AG09309 (cell line): ENCODE measurements around the gene CHTF18.

ENCODE experiments used
- DNase-seq: peaks from one replicate; pipeline ENCODE4 v3.0.0-alpha.2; 2010; ENCODE audit warnings: low read depth
- H3K4me3 ChIP-seq: 2 replicates; pipeline ENCODE4 v1.5.1; 2011; ENCODE audit warnings: mild to moderate bottlenecking, low read depth, low read length, moderate library complexity; ENCODE audit not compliant: control insufficient read depth
- TF ChIP-seq, protein P1 (sequence below): IDR thresholded peaks from 2 replicates; pipeline ENCODE4 v1.5.1; 2011; ENCODE audit warnings: mild to moderate bottlenecking, low read depth, low read length, inconsistent platforms; ENCODE audit not compliant: insufficient read depth, control insufficient read depth; ENCODE audit errors: missing control alignments

CHTF18 gene

DNA sequence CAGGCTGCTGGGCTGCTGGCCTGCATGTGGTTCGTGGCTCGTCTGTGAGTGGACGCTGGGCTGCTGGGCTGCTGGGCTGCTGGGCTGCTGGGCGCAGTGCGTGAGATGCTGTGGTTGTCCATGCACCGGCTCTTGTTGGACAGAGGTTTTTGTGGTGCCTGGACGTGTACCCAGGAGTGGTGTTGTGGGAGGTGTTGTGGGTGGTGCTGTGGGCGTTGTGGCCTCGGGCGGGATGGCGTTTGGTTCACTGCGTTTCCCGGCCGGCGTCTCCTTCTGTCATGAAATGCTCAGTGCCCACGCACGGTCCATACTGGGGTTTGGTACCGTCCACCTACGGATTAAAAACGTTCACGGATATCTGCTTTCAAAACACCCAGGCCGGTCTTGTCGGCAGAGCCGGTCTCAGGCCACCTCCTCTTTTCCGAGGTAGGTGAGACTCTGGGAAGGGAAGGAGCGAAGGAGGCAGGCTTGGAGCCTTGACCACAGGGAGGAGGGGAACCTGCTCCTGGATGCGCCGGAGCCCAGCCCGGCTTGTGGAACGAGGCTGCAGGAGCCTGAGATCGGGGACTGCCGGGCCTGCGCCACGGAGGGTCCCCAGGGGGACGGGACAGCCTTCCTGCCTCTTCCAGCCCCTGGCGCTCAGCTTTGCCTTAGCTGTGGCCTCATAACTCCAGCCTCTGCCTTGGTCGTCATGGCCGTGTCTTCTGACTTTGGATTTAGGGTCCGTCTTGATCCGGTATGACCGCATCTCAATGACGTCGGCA, 41.9 kb downstream of the CHTF18 start:
- no peak overlapping the region for H3K4me3 ChIP-seq
- no peak for DNase-seq
- TF ChIP-seq, protein P1, sequence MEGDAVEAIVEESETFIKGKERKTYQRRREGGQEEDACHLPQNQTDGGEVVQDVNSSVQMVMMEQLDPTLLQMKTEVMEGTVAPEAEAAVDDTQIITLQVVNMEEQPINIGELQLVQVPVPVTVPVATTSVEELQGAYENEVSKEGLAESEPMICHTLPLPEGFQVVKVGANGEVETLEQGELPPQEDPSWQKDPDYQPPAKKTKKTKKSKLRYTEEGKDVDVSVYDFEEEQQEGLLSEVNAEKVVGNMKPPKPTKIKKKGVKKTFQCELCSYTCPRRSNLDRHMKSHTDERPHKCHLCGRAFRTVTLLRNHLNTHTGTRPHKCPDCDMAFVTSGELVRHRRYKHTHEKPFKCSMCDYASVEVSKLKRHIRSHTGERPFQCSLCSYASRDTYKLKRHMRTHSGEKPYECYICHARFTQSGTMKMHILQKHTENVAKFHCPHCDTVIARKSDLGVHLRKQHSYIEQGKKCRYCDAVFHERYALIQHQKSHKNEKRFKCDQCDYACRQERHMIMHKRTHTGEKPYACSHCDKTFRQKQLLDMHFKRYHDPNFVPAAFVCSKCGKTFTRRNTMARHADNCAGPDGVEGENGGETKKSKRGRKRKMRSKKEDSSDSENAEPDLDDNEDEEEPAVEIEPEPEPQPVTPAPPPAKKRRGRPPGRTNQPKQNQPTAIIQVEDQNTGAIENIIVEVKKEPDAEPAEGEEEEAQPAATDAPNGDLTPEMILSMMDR, result no peak

DNA sequence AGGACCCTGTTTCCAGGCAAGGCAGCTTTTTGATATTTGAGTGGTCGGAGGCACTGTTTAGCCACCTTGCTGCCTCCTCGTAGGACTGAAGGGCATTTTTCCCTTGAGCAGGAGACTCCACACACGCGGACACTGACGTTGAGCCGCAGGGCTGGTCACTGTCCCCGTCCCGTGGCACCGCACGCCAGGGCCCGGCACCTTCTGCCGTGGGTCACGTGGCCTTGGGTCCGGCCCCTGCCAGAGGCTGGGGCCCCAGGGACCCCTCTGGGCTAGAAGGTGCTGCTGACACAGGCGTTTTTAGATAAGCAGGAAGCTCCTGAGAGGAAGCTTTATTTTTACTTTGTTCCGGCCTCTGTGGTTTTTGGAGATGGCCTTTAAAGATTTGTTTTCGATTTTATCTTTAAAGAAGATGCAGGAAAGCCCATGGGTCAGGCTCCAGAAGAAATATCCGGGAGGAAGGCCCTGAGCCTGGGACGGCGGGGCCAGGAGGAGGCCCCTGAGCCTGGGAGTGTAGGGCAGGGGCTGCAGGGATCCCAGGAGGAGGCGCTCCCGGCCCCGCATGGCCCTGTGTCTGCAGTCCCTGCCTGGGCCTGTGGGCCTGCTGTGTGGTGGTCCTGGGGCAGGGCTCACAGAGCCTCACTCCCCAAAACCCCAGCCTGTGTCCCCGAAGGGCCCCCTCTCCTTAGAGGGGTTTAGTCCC, 42.6 kb downstream of the CHTF18 start:
- no peak overlapping the region for H3K4me3 ChIP-seq
- DNase-seq, result no peak
- TF ChIP-seq, protein P1, result no peak

DNA sequence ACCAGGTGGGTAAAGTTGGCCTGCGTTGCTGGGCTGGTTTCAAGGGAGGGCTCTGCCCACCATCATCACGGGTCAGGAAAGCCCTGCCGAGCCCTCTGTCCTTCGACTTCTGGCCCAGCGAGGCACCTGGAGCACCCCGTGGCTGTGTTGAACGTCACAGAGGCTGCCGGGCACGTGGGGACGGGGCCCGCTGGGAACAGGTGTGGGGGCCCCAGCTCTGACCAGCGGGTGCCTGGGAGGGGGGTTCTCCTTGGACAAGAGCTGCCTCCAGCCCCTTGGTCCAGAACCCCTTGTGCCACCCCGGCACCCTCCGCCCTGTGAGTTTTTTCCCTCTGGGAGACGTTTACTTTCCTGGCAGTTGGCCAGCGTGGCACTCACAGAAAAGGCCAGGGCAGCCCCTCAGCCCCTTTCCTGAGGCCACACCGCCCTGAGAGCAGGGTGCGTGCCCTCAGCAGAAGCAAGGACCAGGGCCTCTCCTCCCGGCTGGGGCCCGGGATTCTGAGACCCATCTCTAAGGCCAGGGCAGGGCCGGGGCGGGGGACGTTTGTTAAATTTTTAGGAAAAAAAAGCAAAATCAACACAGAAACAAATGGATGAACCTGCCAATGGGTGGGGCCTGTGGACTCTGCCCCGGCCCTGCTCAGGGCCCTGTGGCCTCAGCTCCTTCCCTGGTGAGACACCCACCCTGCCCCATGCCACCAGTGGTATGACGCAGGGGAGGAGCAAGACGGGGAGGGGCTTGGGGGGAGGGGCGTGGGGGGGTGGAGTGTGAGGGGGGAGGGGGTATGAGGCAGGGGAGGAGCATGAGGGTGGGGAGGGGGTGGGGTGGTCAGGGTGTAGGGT, 43.4 kb downstream of the CHTF18 start:
- no peak overlapping the region for H3K4me3 ChIP-seq
- DNase-seq, result no peak
- TF ChIP-seq, protein P1, result no peak

DNA sequence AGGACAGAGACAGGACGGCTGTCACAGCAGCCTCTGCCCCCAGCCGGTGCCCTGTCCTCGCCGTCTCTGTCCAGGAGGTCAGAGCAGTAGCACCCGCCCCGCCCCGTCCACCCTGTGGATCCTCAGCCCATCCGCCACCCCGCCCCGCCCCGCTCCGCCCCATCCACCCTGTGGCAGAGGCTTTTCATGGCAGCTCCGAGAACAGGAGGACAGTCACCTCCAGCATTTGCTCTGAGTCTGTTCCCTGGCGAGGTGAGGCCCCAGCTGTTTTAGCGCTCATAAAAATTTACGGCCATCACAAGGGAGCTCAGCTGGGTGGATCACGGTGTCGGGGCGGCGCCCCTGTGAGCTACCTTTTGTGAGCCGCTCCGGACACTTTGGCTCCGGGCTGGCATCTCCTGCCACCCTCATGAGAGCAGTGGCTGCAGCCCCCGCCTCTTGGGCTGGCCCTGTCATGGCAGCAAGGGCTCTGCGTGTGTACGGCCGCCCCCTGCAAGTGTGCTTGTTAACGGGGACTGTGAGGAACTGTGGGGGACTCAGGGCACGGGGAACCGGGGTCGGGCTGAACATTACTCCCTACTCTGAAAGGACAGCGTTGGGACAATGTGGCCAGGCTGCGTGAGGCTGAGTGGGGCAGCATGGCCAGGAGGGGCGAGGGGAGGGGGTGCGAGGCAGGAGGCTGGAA, 44.4 kb downstream of the CHTF18 start:
- DNase-seq, result no peak
- TF ChIP-seq, protein P1, result no peak
- H3K4me3 ChIP-seq, result no peak overlapping the region

DNA sequence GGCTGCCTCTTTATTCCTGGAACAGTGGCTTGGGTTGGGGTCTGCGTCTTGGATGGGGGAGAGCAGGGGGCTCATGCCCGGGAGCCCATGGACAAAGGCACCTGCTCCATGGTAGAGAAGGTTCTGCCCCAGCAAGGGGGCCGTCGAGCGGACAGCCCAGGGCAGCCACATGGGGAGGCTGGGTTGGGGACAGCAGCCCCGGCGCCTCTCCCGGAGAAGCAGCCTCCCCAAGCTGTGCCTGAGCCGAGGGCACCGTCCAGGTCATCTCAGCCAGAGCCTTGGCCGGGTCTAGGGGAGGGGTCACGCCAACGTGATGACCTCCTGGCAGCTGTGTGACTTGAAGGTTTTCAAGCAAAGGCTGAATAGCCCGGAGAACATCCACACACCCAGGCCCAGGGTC, 45.0 kb downstream of the CHTF18 start:
- no peak overlapping the region for H3K4me3 ChIP-seq
- DNase-seq, result no peak
- TF ChIP-seq, protein P1, result no peak

DNA sequence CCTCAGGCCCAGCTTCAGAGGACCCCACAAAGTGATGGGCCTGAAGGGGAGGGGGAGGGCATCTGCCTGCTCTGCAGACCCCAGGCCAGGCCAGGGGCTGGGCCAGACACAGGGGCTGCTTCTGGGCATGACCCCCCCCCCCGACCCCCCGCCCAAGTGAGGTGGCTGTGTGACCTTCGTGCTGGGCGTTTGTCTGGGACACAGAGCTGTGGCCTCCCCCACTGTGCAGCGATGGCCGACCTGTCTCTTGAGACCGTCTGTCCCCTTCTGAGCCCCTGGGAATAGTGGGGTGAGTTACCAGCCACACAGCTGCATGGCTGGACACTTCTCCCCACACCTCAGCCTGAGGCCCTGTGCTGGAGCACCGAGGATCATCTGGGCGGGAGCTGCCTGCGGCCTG, 47.0 kb downstream of the CHTF18 start:
- TF ChIP-seq, protein P1, result no peak
- H3K4me3 ChIP-seq, result no peak overlapping the region
- DNase-seq, result no peak
